Stomach (tissue), 9 donors: Measurements from ENCODE around the gene PRKN. TPM values are rescaled to one million over a fixed set of nuclear protein-coding genes. Genes with fewer than 3 reads are reported as not detected.

Experiments used
- DNase-seq, 2 donors: peaks; one replicate each; pipeline versions ENCODE4 v3.0.0 to v3.0.0-alpha.2; 2013 to 2019
- H3K27ac ChIP-seq, 5 donors: fragments of 200-600 bp in 4 of 5; sonication (generic) in 4 of 5; one replicate each; pipeline ENCODE4 v1.5.1; 2013 to 2019; ENCODE audit warnings: mild to moderate bottlenecking in 1 of 5, moderate library complexity in 1 of 5
- H3K27me3 ChIP-seq, 3 donors: fragments of 200-600 bp; sonication (generic); one replicate each; pipeline ENCODE4 v1.5.1; 2017 to 2019; ENCODE audit warnings: mixed run types in 1 of 3
- H3K36me3 ChIP-seq, 4 donors: fragments of 200-600 bp; sonication (generic); 1 replicate in 3 of 4; 2 replicates in 1 of 4; pipeline ENCODE4 v1.5.1; 2016 to 2019
- H3K4me1 ChIP-seq, 4 donors: fragments of 200-600 bp; sonication (generic); one replicate each; pipeline ENCODE4 v1.5.1; 2016 to 2019
- H3K4me3 ChIP-seq, 4 donors: fragments of 200-600 bp; sonication (generic) in 3 of 4; one replicate each; pipeline ENCODE4 v1.5.1; 2016 to 2019; ENCODE audit warnings: mild to moderate bottlenecking in 1 of 4
- H3K9me3 ChIP-seq, 4 donors: fragments of 200-600 bp; sonication (generic); one replicate each; pipeline ENCODE4 v1.5.1; 2016 to 2019
- CTCF ChIP-seq, 7 experiments: fragments of 450-650 bp in 4 of 7; fragments of 200-600 bp in 3 of 7; sonication (generic) in 3 of 7; IDR thresholded peaks; one replicate each; pipeline ENCODE4 v1.5.1; 2016 to 2019; ENCODE audit warnings: antibody characterized with exemption in 7 of 7, control low read depth in 2 of 7, mild to moderate bottlenecking in 1 of 7
- EP300 ChIP-seq: sonication (generic); formaldehyde crosslinking; IDR thresholded peaks from one replicate; pipeline ENCODE4 v1.6.1; 2017; ENCODE audit warnings: antibody characterized with exemption
- POLR2A ChIP-seq, 4 donors: fragments of 450-650 bp; IDR thresholded peaks; one replicate each; pipeline ENCODE4 v1.6.1; 2016; ENCODE audit warnings: antibody characterized with exemption in 4 of 4, control low read depth in 2 of 4, mild to moderate bottlenecking in 1 of 4, moderate library complexity in 1 of 4
- POLR2AphosphoS5 ChIP-seq, 3 donors: sonication (generic); formaldehyde crosslinking; IDR thresholded peaks; one replicate each; pipeline ENCODE4 v1.6.1; 2016; ENCODE audit warnings: antibody characterized with exemption in 3 of 3
- WGBS, 5 donors: extraction: QIAGEN DNeasy Blood & Tissue Kit in 3 of 5; methylation state at CpG; one replicate each; pipeline versions ENCODE4 v1.1.5 to v1.1.7; 2013 to 2018; 5-methylcytosine and 5-hydroxymethylcytosine counted together
- intact Hi-C: fragments of 100-400 bp; cut with DNase I; formaldehyde crosslinking; loops from one replicate; pipeline ENCODE4 v1.15.1; 2023; ENCODE audit warnings: low total_unique reads
- polyA plus RNA-seq, 3 donors: library from polyadenylated mRNA; stranded (reverse); fragments of 200-250 nt; gene quantifications; one replicate each; pipeline ENCODE4 v1.2.3, GENCODE V29; 2013
- total RNA-seq, 5 donors: library from RNA; depleted of rRNA; stranded (reverse); fragments of >200 nt; gene quantifications; one replicate each; pipeline versions ENCODE4 v1.1.0 to v1.2.3, GENCODE V29; 2014 to 2016
- donor health status: healthy with polysubstance abuse.
- donor health status: Bipolar disorder and iron deficiency.
- donor health status: healthy.

PRKN gene
- total and polyA plus RNA-seq, 8 donors, result 0.68 to 19.8 (median 9.5) TPM

GRCh38 chr6:162435071-162435470, 292.5 kb downstream of the PRKN start:
- intact Hi-C loops, result no loop called here
- Histone ChIP-seq H3K27ac (no peak overlapping the region), H3K9me3 (peaks cover 0 to 16% (median 14%) of the 10 kb centered on the region in 4 donors), H3K36me3 (no peaks in the 10 kb centered on the region), H3K4me1 (no peaks in the 10 kb centered on the region), H3K4me3 (no peak overlapping the region), H3K27me3 (no peaks in the 10 kb centered on the region)
- no peak for DNase-seq
- no peak for TF ChIP-seq POLR2AphosphoS5 (IDR thresholded peaks at IDR 0.05)

GRCh38 chr6:162421004-162421403, 306.6 kb downstream of the PRKN start:
- no peaks in the 10 kb centered on the region for H3K4me1 ChIP-seq
- WGBS, 5 donors, result 69 to 94% (median 77%) methylated on average over 4 of the region's 4 CpGs
- H3K27me3 ChIP-seq, result no peaks in the 10 kb centered on the region
- no peaks in the 10 kb centered on the region for H3K36me3 ChIP-seq
- H3K27ac ChIP-seq, result no peak overlapping the region
- no peaks in the 10 kb centered on the region for H3K9me3 ChIP-seq
- H3K4me3 ChIP-seq, result no peak overlapping the region
- no peak for DNase-seq
- intact Hi-C loops, result no loop called here
- no peak for TF ChIP-seq EP300

GRCh38 chr6:162416831-162417537, 310.6 kb downstream of the PRKN start:
- intact Hi-C loops, result no loop called here
- Histone ChIP-seq H3K4me1 (no peaks in the 10 kb centered on the region), H3K9me3 (no peaks in the 10 kb centered on the region), H3K4me3 (no peak overlapping the region), H3K36me3 (no peaks in the 10 kb centered on the region), H3K27ac (no peak overlapping the region), H3K27me3 (no peaks in the 10 kb centered on the region)
- TF ChIP-seq POLR2A (IDR thresholded peaks at IDR 0.05) (no peak), POLR2AphosphoS5 (IDR thresholded peaks at IDR 0.05) (no peak), CTCF (IDR thresholded peaks at IDR 0.05) (no peak), EP300 (no peak)
- WGBS, 5 donors, result 68 to 82% (median 69%) methylated on average over 7 of the region's 7 CpGs
- peak in 1 of 2 donors; percentile 48 for DNase-seq

- intact Hi-C loops, result no loop called here
- WGBS, 5 donors, result 75 to 82% (median 79%) methylated on average over 2 of the region's 2 CpGs
- no peaks in the 10 kb centered on the region for H3K9me3 ChIP-seq
These were observed 311.3 kb downstream of the PRKN start for GRCh38 chr6:162416307-162416706.

More at GRCh38 chr6:162416307-162416706, 311.3 kb downstream of the PRKN start:
- Histone ChIP-seq H3K36me3 (no peaks in the 10 kb centered on the region), H3K27me3 (no peaks in the 10 kb centered on the region), H3K4me1 (no peaks in the 10 kb centered on the region), H3K4me3 (no peak overlapping the region), H3K27ac (no peak overlapping the region)
- TF ChIP-seq CTCF (IDR thresholded peaks at IDR 0.05), result no peak
- no peak for TF ChIP-seq POLR2A (IDR thresholded peaks at IDR 0.05)
- TF ChIP-seq POLR2AphosphoS5 (IDR thresholded peaks at IDR 0.05), result no peak
- TF ChIP-seq EP300, result no peak
- no peak for DNase-seq
